ENCODE results near the gene TM2D1.

- TF ChIP-seq CTCF (IDR thresholded peaks at IDR 0.05 in 2 of 3, conservative IDR thresholded peaks at IDR 0.05 in 1 of 3; ENCODE audit: control insufficient read depth in 2 of 3, extremely low read depth in 1 of 3, insufficient read depth in 1 of 3, low read depth in 3 of 3, low read length in 3 of 3) = no peak
- no peak for TF ChIP-seq RAD21 (IDR thresholded peaks at IDR 0.05; ENCODE audit: insufficient read depth, low read depth, low read length)
- TF ChIP-seq ZBTB11 (CRISPR knock-in tag; IDR thresholded peaks at IDR 0.05) = no peak
- TF ChIP-seq ZNF592 (IDR thresholded peaks at IDR 0.05) = no peak
- no peak for TF ChIP-seq ATF7 (IDR thresholded peaks at IDR 0.05; ENCODE audit: low read depth)
- no peak for TF ChIP-seq SIN3A (IDR thresholded peaks at IDR 0.05; ENCODE audit: low read depth, low read length)
- no peak for TF ChIP-seq FOXM1 (IDR thresholded peaks at IDR 0.05; ENCODE audit: low read depth, low read length)
- TF ChIP-seq MTA2 (IDR thresholded peaks at IDR 0.05; ENCODE audit: low read depth) = no peak
- TF ChIP-seq NFYA (IDR thresholded peaks at IDR 0.05; ENCODE audit: borderline replicate concordance, low read depth, low read length) = no peak
- no peak for TF ChIP-seq ZNF687 (IDR thresholded peaks at IDR 0.05)
- no peak for TF ChIP-seq POLR2A (IDR thresholded peaks at IDR 0.05; ENCODE audit: low read depth, low read length)
- no peak for TF ChIP-seq TCF12 (IDR thresholded peaks at IDR 0.05; ENCODE audit: low read depth, low read length)
- TF ChIP-seq LARP7 (IDR thresholded peaks at IDR 0.05) = no peak
- TF ChIP-seq NR2C2 (IDR thresholded peaks at IDR 0.05; ENCODE audit: borderline replicate concordance, control insufficient read depth, insufficient read length, low read depth) = no peak
Measured at GRCh38 chr1:61709908-61710289, 15.0 kb downstream of the TM2D1 start.

All from GM12878 (cell line).